HCT116 (cell line): ENCODE measurements around the gene POU2F3. TPM values are rescaled to one million over a fixed set of nuclear protein-coding genes. Genes with fewer than 3 reads are reported as not detected.

Experiments
- ATAC-seq: fragments of 200-7000 bp; cut with Tn5 transposase; 2 replicates; pipeline ENCODE4 v1.9.1; 2020; ENCODE audit warnings: mild to moderate bottlenecking, moderate library complexity
- BruUV-seq: library from RNA; stranded (reverse); fragments of 400-500 nt; replicated peaks from 2 replicates; lab custom pipeline; 2021; lab: Mats Ljungman, UMichigan
- CTCF ChIA-PET: fragments of 300-600 bp; sonication (Branson Sonifier 250); formaldehyde crosslinking; loops from one replicate; lab custom pipeline; 2021; ENCODE audit warnings: antibody characterized with exemption; lab: Charles Lee
- POLR2A ChIA-PET: fragments of 300-600, 350-600 bp; sonication (Branson Sonifier 250); formaldehyde crosslinking; loops from one replicate; lab custom pipeline; 2021; ENCODE audit warnings: antibody characterized with exemption; lab: Charles Lee
- RAD21 ChIA-PET, 2 experiments: fragments of 300-600 bp; sonication (Branson Sonifier 250); formaldehyde crosslinking; loops; one replicate each; lab custom pipeline; 2023; ENCODE audit warnings: low total read pairs in 2 of 2; ENCODE audit not compliant: uncharacterized antibody in 2 of 2, unreplicated experiment in 2 of 2, low non-redundant PET in 1 of 2; lab: Charles Lee
- DNase-seq: peaks from one replicate; pipeline ENCODE4 v3.0.0-alpha.2; 2010; ENCODE audit warnings: low read depth, low spot score
- H2AFZ ChIP-seq: fragments of 200-600 bp; shearing (Covaris generic), sonication (generic); 2 replicates; pipeline ENCODE4 v1.6.1; 2017; ENCODE audit warnings: low read depth, mixed run types, mixed read lengths, antibody characterized with exemption, low read length; ENCODE audit not compliant: poor library complexity, severe bottlenecking
- H3K27ac ChIP-seq: 2 replicates; pipeline ENCODE4 v1.5.1; 2012; ENCODE audit warnings: low read depth, low read length
- H3K27me3 ChIP-seq: fragments of 200-600 bp; sonication (generic); 2 replicates; pipeline ENCODE4 v1.6.1; 2016; ENCODE audit warnings: mixed run types, low read length, mixed read lengths; ENCODE audit not compliant: insufficient read depth
- H3K36me3 ChIP-seq, 2 experiments: fragments of 200-500 bp in 1 of 2; fragments of 200-600 bp in 1 of 2; sonication (Bioruptor generic) in 1 of 2; sonication (generic) in 1 of 2; 2 replicates each; pipeline versions ENCODE4 v1.5.1 to v1.6.1; 2014 to 2016; ENCODE audit warnings: low read length in 2 of 2, inconsistent platforms in 1 of 2, mixed read lengths in 1 of 2, mixed run types in 1 of 2; ENCODE audit not compliant: insufficient read depth in 2 of 2, control insufficient read depth in 1 of 2
- H3K4me1 ChIP-seq, 2 experiments: fragments of 200-600 bp in 1 of 2; sonication (generic) in 1 of 2; 2 replicates each; pipeline versions ENCODE4 v1.5.1 to v1.6.1; 2012 to 2017; ENCODE audit warnings: low read length in 2 of 2, inconsistent platforms in 1 of 2, mild to moderate bottlenecking in 1 of 2, mixed read lengths in 1 of 2, mixed run types in 1 of 2, moderate library complexity in 1 of 2; ENCODE audit not compliant: insufficient read depth in 2 of 2, control insufficient read depth in 1 of 2
- H3K4me2 ChIP-seq: fragments of 200-600 bp; sonication (generic); 2 replicates; pipeline ENCODE4 v1.6.1; 2017; ENCODE audit warnings: mixed run types, low read length, mixed read lengths
- H3K4me3 ChIP-seq, 2 experiments: fragments of 200-600 bp in 1 of 2; sonication (generic) in 1 of 2; replicated peaks in 1 of 2; 2 replicates each; pipeline ENCODE4 v1.5.1; 2011 to 2016; ENCODE audit warnings: low read length in 2 of 2, control low read depth in 1 of 2, low read depth in 1 of 2, mild to moderate bottlenecking in 1 of 2, mixed read lengths in 1 of 2, mixed run types in 1 of 2
- H3K79me2 ChIP-seq: fragments of 200-600 bp; sonication (generic); 2 replicates; pipeline ENCODE4 v1.6.1; 2017; ENCODE audit warnings: mild to moderate bottlenecking, mixed run types, low read length, moderate library complexity, mixed read lengths; ENCODE audit not compliant: insufficient read depth
- H3K9ac ChIP-seq: fragments of 200-600 bp; sonication (generic); 2 replicates; pipeline ENCODE4 v1.6.1; 2016; ENCODE audit warnings: low read length, mixed read lengths
- H3K9me2 ChIP-seq: fragments of 200-600 bp; sonication (generic), shearing (Covaris generic); 2 replicates; pipeline ENCODE4 v1.6.1; 2017; ENCODE audit warnings: mixed run types, mild to moderate bottlenecking, moderate library complexity; ENCODE audit not compliant: insufficient read depth
- H3K9me3 ChIP-seq, 2 experiments: fragments of 200-500 bp in 1 of 2; fragments of 200-600 bp in 1 of 2; sonication (Bioruptor generic) in 1 of 2; sonication (generic) in 1 of 2; 2 replicates each; pipeline ENCODE4 v1.6.1; 2014 to 2017; ENCODE audit warnings: low read length in 2 of 2, mixed read lengths in 2 of 2, inconsistent platforms in 1 of 2, low read depth in 1 of 2, mild to moderate bottlenecking in 1 of 2, mixed run types in 1 of 2, moderate library complexity in 1 of 2; ENCODE audit not compliant: control insufficient read depth in 1 of 2, insufficient read depth in 1 of 2
- H4K20me1 ChIP-seq: fragments of 200-600 bp; sonication (generic), shearing (Covaris generic); 2 replicates; pipeline ENCODE4 v1.6.1; 2017; ENCODE audit warnings: mixed run types, mild to moderate bottlenecking, moderate library complexity; ENCODE audit not compliant: insufficient read depth
- CBX3 ChIP-seq: IDR thresholded peaks from 2 replicates; pipeline ENCODE4 v1.6.1; 2012; ENCODE audit warnings: low read depth
- CEBPB ChIP-seq: IDR thresholded peaks from 2 replicates; pipeline ENCODE4 v1.6.1; 2012; ENCODE audit warnings: low read depth
- CTCF ChIP-seq, 3 experiments: fragments of 200-600 bp in 1 of 3; sonication (generic) in 1 of 3; IDR thresholded peaks in 2 of 3; conservative IDR thresholded peaks in 1 of 3; 2 replicates each; pipeline ENCODE4 v1.5.1; 2012 to 2017; ENCODE audit warnings: low read depth in 2 of 3, low read length in 2 of 3, antibody characterized with exemption in 1 of 3, borderline replicate concordance in 1 of 3, control low read depth in 1 of 3, mild to moderate bottlenecking in 1 of 3, mixed read lengths in 1 of 3, mixed run types in 1 of 3, moderate library complexity in 1 of 3; ENCODE audit not compliant: insufficient read depth in 1 of 3
- EZH2phosphoT487 ChIP-seq: fragments of 200-600 bp; IDR thresholded peaks from 2 replicates; pipeline ENCODE4 v1.6.1; 2018; ENCODE audit warnings: antibody characterized with exemption, borderline replicate concordance
- JUND ChIP-seq: IDR thresholded peaks from 2 replicates; pipeline ENCODE4 v1.6.1; 2012
- MAX ChIP-seq: IDR thresholded peaks from 2 replicates; pipeline ENCODE4 v1.6.1; 2012
- POLR2A ChIP-seq: IDR thresholded peaks from 2 replicates; pipeline ENCODE4 v1.7.0; 2011; ENCODE audit warnings: borderline replicate concordance; ENCODE audit not compliant: insufficient read depth, insufficient read length; ENCODE audit errors: extremely low read depth
- POLR2AphosphoS5 ChIP-seq: IDR thresholded peaks from 2 replicates; pipeline ENCODE4 v1.6.1; 2011; ENCODE audit warnings: mild to moderate bottlenecking, low read depth, low read length, moderate library complexity
- RAD21 ChIP-seq: IDR thresholded peaks from 2 replicates; pipeline ENCODE4 v1.6.1; 2012; ENCODE audit warnings: low read depth, mild to moderate bottlenecking
- REST ChIP-seq: IDR thresholded peaks from 2 replicates; pipeline ENCODE4 v1.6.1; 2012; ENCODE audit warnings: low read depth
- SRF ChIP-seq: IDR thresholded peaks from 2 replicates; pipeline ENCODE4 v1.6.1; 2012; ENCODE audit warnings: low read depth
- TCF7L2 ChIP-seq: IDR thresholded peaks from 2 replicates; pipeline ENCODE4 v1.7.0; 2011; ENCODE audit warnings: borderline replicate concordance, inconsistent platforms; ENCODE audit not compliant: insufficient read depth, insufficient read length; ENCODE audit errors: extremely low read depth
- YY1 ChIP-seq: IDR thresholded peaks from 2 replicates; pipeline ENCODE4 v1.6.1; 2011; ENCODE audit warnings: low read length, low read depth, moderate library complexity, mild to moderate bottlenecking; ENCODE audit not compliant: insufficient replicate concordance; ENCODE audit errors: extremely low read depth
- intact Hi-C: fragments of 100-400 bp; cut with micrococcal nuclease; formaldehyde crosslinking; loops from 2 replicates; pipeline ENCODE4 v1.10.0; 2022
- total RNA-seq: library from RNA; stranded (reverse); gene quantifications from one replicate; pipeline ENCODE4 v1.2.1, GENCODE V29; 2021; ENCODE audit not compliant: unreplicated experiment

POU2F3 gene
- total RNA-seq, 1 experiment from 2014 or later = 0.15 TPM

GRCh38 chr11:120330045-120330444 is 90.1 kb downstream of the POU2F3 start:
- TF ChIP-seq CEBPB (no peak), REST (no peak), TCF7L2 (no peak), EZH2phosphoT487 (no peak), YY1 (no peak), CTCF (IDR thresholded peaks at IDR 0.05 in 2 of 3, conservative IDR thresholded peaks at IDR 0.05 in 1 of 3; ENCODE audit: borderline replicate concordance in 1 of 3, insufficient read depth in 1 of 3, low read depth in 2 of 3, low read length in 2 of 3) (no peak), RAD21 (no peak), MAX (no peak), POLR2AphosphoS5 (no peak), CBX3 (no peak), POLR2A (no peak), JUND (no peak), SRF (no peak)
- Histone ChIP-seq H3K9me2 (no peaks in the 10 kb centered on the region), H3K36me3 (no peaks in the 10 kb centered on the region), H3K27me3 (no peaks in the 10 kb centered on the region), H3K4me2 (no peak overlapping the region), H3K9ac (no peak overlapping the region), H3K4me3 (no peak overlapping the region), H2AFZ (no peak overlapping the region), H3K79me2 (peaks cover 20% of the 10 kb centered on the region), H4K20me1 (no peaks in the 10 kb centered on the region), H3K9me3 (no peaks in the 10 kb centered on the region), H3K27ac (no peak overlapping the region), H3K4me1 (peaks cover 38 to 56% of the 10 kb centered on the region in 2 experiments)
- ATAC-seq (no peak), DNase-seq (no peak)
- ChIA-PET CTCF (no interaction called here), RAD21 (no interaction called here), POLR2A (no interaction called here)
- no TSS peak for BruUV-seq
- intact Hi-C loops = loop anchor here (10.0 kb wide), 1 partner anchor 355 kb away; no protein-coding TSS in a partner anchor
